ENCODE measurements around the gene KCNT2.

The KCNT2 gene

GRCh38 chr1:196442366-196442765 is 165.9 kb downstream of the KCNT2 start:
- DNase-seq: no peak

DNA sequence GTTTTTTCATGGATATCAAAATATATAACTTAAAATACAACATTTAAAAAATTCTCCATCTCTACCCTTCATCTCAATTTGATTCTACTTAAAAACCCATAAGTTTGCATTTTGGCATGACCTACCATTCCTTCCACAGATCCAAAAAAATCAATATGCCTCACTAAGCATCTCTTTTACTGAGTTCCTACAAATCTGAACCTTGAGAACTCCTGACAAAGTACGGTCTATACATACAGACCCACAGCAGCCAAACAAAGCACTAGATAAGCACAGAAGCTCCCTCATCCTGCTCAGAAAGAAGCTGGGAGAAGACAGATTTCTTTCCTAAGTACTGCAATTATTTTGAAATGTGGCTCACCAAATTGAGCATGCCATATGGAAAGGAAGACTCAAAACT is 167.5 kb downstream of the KCNT2 start:
- DNase-seq: no peak

DNA sequence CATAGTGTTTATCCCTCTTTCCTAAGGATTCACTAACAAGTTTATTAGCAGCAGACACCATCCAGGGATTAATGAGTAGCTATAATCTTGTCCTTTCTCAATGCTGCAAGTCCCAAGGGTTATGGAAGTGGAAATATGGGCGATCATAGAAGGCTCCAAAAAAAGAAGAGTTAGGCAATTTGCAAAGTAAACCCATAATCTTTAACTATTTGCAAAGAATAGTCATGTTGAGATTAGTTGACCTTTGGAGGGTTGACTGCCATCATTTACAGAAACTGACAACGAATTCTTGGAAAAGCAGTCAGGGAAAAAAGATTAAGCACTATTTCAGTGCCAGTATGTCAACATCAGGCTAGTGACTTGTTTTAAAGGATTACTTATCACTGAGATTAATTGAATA is 169.9 kb downstream of the KCNT2 start:
- DNase-seq: no peak

DNA sequence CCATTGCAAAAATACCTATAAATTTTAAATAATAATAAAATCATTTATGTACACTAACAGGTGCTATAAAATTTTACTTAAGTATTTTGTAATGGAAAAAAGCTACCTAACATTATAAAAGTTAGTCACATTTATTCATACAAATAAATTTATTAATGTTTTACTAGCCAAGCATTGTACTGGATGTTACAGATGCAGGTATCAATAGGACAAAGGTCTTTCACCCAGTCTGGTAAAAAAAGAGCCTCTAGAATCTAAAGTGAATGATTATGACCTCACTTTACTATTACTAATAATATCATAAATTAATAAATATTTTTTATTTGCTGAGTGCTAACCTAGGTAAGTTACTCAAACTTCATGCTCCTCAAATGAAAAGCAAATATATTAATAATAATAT is 170.6 kb downstream of the KCNT2 start:
- DNase-seq: no peak

DNA sequence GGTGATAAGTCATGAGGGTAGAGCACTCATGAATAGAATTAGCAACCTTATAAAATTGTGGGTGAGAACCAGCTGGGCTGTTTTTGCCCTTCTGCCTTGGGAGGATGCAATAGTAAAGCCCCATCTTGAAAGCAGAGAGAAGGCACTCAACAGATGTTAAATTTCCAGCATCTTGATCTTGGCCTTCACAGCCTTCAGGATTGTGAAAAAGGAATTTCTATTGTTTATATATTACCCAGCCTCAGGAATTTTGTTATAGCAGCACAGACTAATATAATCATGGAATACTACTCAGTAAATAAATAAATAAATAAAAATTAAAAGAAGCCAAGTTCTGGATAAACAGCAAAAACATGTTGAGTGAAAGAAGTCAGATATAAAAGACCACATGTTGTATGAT is 175.2 kb downstream of the KCNT2 start:
- DNase-seq: no peak

DNA sequence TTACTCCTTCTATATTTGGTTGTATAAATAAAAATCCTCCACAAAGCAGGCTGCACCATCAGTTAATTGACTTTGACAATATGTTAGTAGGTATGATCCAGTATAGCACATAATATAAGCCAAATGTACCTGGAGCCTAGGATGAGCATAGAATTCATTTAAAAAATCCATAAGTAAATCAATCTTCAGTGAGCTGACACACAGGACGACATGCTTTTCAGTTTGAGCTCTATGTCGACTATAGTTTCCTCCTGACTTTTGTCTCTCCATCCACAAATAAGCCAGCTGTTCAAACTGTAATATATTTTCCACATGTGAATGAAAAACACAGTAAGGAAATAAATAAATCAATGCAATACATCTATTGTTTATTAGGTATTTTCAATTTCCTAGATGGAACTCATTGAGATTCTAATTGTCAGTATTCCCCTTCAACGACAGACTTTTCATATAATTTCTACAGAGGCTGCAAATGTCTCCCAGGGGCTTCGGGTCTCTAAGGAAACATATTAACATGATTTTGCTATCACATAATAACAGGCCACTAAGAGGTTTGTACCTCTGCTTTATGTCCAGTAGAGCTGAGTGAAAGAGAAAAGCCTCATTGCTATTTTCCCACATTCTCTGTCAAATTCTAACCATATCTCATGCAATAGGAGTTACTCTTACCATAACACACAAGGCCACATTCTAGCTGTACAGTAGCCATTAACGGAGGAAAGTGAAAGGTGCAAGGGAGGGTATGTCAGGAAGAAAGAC is 180.1 kb downstream of the KCNT2 start:
- no peak for DNase-seq

- DNase-seq: no peak
These were observed 182.7 kb downstream of the KCNT2 start for GRCh38 chr1:196425513-196425912.

DNA sequence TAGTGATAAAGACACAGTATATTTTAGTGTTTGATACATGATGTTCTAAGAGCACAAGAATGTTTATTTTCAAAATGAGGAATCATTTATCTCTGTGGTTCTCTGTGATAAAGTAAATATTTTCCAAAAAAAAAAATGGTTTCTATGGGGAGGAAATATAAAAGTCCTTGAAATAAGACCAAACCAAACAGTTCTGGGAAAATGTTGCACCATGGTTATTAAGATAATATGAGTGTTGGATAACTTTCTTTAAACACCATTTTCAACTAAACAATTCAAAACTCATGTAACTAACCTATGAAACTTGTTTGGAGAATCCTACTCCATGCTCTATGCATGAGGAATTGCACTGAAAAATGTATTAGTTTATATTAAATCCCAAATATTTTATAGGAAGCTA is 184.6 kb downstream of the KCNT2 start:
- no peak for DNase-seq

- DNase-seq: no peak
These were observed 189.5 kb downstream of the KCNT2 start for GRCh38 chr1:196418772-196419171.

- DNase-seq: no peak
These were observed 192.3 kb downstream of the KCNT2 start for GRCh38 chr1:196415978-196416377.

DNA sequence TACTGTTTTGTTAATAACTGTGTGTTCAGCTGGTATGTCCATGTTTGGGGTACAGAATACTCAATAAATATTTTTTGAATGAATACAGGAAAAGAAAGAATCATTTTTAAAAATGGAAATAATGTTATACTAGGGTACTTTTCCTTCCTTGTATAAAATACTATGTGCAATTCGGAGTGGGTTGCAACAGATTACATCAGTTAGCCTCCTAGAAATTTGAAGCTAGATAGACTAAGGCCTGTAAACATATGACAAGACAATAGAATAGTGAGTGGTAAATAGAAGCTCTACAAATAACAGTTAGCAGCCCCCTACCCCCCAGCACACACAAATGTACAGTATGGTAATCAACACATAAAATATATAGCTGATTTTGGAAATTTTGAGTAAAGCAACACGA is 195.9 kb downstream of the KCNT2 start:
- DNase-seq: no peak

GRCh38 chr1:196410768-196411167 is 197.5 kb downstream of the KCNT2 start:
- no peak for DNase-seq

- DNase-seq: no peak
These were observed 198.7 kb downstream of the KCNT2 start for GRCh38 chr1:196409586-196409985.

DNA sequence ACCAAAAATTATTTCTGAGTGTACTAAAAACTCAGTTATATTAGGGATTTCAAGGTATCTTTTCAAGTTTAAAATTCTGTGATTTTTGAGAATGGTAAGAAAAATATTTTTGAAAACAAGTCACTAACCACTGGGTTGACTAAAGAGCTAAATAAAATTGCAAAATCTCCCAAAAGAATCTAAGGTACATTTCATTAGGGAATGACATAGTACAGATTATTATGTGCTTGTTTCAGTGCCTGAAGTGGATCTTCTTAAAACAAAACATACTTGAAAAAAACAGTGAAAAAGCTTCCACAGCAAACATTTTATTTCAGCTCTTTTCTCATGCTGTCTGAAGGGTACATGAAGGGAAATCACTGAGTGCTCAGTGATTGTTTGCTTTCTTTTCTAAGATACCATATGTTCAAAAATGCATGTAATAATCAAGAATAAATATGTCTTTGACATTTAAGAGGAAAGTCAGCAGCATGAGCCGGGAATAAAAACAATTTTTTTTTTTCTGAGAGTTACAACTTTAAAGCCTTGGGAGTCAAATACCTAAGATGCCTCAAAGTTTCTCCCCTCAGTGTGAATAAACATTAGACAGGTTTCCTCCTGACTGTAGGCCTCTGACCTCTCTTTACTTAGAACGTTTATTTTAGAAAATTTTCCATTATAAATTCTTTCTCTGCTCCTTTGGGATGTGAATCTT is 200.7 kb downstream of the KCNT2 start:
- no peak for DNase-seq

- no peak for DNase-seq
These were observed 202.4 kb downstream of the KCNT2 start for GRCh38 chr1:196405839-196406238.

DNA sequence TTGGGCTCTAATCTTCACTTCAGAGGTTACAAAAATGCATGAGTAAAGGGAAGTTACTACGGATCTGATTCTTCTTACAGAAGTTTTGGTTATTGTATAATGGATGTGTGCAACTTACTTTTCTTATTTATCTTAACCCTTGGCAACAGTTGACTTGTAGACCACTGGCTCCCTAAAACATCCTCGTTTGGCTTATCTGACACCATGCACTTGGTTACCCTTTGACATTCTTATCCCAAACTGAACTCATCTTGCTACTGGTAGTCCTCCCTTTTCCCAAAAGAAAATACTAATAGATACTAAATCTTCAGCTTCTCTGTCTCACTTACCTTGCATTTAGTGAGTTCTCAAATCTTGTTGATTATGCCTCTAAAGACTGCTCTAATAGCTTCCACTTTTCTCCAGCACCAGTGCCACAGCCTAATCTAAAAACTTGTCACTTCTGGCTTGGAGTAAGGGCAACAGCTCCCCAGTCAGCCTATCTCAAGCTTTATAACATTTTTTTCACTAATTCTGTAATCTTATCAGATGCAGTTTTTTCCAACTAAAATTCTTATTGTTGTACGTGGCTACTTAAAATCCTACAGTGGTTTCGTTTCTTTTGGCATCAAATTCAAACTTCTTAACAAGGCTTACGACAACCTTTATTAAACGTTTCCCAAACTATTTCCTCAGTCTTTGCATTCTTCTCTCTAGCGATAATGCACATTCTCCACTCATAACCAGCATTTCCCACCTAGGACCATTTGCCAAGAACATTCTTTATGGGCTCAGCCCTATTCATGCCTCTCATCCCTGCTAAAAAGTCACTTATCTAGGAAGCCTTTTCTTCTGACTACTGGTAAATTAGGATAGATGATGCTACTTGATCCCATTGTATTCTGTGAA is 204.2 kb downstream of the KCNT2 start:
- no peak for DNase-seq

- no peak for DNase-seq
These were observed 206.3 kb downstream of the KCNT2 start for GRCh38 chr1:196401891-196402290.

- no peak for DNase-seq
These were observed 206.8 kb downstream of the KCNT2 start for GRCh38 chr1:196401452-196401833.

- no peak for DNase-seq
These were observed 207.5 kb downstream of the KCNT2 start for GRCh38 chr1:196400478-196401451.

DNA sequence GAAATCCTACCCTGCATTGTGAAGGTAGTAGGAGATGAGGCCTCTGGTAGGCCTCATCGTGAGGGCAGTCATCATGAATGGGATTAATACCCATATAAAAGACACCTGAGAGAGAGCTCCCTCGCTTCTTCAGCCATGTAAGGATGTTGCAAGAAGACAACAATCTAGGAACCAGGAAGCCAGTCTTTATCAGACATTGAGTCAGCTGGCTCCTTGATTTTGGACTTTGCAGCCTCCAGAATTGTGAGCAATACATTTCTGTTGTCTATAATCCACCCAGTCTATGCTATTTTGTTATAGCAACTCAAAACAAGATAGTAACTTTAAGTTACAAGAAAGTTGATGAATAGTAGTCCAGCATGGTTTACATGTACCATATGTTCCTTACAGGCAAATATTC is 208.5 kb downstream of the KCNT2 start:
- no peak for DNase-seq

DNA sequence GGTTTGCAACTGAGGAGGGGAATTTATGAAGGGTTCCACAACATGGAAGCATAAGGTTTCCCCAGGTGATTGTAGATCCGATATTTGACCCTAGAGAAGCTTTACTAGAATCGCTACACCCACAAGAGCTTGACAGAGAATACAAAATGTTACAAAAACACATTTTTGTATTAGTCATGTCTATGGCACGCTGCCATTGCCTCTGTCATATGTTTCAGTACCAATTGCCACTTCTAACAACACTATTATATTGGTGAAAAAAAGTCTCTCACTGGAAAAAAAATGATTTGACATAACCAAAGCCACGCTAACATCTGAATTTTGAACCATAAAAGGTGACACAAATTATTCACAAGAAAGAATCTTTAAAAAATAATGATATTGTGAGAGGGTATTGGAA is 214.5 kb downstream of the KCNT2 start:
- DNase-seq: no peak

DNA sequence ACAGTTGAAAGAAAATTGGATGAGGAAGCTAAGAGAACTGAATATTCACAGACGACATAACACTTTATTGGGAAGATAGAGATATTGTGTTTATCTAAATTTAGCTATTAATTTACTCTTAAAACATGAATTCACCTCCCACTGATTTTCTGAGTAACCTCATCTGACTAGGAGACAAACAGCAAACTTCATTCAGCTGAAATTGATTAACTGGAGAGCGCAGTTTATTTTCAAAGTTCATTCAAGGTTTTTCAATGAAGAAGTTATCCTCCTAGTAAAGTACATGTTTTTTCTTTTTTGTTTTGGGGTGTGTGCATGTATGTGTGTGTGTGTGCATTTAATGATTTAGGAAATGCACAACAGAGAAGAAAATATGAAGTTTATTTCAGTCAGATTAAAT is 215.0 kb downstream of the KCNT2 start:
- DNase-seq: no peak

DNA sequence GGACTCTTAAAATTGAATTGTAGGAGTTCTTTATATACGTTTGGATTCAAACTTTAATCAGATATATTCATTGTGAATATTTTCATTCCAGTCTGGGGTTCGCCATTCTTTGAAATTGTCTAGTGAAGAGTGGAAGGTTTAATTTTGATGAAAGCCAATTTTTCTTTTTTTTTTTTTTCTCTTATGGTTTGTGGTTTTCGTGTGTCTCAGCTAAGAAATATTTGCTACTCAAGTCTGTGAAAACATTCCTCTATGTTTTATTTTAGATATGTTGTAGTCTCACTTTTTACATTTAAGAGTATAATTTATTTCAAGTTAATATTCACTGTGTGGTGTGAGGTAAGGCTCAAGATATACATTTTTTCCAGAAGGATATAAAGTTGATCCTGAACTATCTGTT is 220.5 kb downstream of the KCNT2 start:
- DNase-seq: no peak
